ENCODE data around the gene WT1.

DNA sequence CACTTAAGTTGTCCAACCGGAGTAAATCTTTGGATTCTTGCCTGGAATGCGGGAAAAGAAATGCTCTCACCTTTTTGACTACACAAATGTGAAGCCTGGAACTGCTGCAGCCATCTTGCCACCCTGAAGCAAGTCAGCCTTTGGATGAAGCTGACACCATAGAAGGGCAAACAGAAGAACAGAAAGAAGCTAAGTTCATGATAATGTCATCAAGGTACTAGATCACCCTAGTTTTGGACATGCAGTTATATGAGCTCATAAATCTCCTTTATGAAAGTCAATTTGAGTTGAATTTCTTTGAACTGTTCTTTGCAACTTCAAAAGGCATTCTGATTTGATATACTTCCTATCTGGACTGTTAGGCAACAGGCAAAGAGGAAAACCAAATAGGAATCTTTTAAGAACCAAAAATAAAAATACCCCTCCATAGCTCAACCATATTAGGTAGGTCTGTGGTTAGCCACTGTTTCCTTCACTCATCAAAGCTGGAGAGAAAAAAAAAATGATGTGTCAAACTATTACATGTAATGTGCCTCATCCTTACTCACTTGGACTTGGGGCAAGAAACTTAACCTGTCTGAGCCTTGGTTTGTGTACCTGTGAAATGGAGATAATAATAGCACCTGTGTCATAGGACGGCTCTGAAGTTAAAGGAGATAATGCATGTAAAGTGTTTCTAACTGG is 91.9 kb downstream of the WT1 start:
- no peak for TF ChIP-seq CTCF (CRISPR knock-in tag; IDR thresholded peaks at IDR 0.05)
- TF ChIP-seq RELA (CRISPR knock-in tag; IDR thresholded peaks at IDR 0.05): no peak
- no peak for TF ChIP-seq POLR2AphosphoS5 (IDR thresholded peaks at IDR 0.05; ENCODE audit: low read depth, low read length)
- no peak for TF ChIP-seq ATF5 (CRISPR knock-in tag; IDR thresholded peaks at IDR 0.05; ENCODE audit: low read depth)
- TF ChIP-seq NKX3-1 (CRISPR knock-in tag; IDR thresholded peaks at IDR 0.05): no peak
- TF ChIP-seq ESRRA (CRISPR knock-in tag; IDR thresholded peaks at IDR 0.05; ENCODE audit: low read depth): no peak
- TF ChIP-seq ZNF414 (CRISPR knock-in tag; IDR thresholded peaks at IDR 0.05): no peak
- no peak for TF ChIP-seq EZH2 (conservative IDR thresholded peaks at IDR 0.05; ENCODE audit: low read depth, low read length)
- TF ChIP-seq, protein P1, sequence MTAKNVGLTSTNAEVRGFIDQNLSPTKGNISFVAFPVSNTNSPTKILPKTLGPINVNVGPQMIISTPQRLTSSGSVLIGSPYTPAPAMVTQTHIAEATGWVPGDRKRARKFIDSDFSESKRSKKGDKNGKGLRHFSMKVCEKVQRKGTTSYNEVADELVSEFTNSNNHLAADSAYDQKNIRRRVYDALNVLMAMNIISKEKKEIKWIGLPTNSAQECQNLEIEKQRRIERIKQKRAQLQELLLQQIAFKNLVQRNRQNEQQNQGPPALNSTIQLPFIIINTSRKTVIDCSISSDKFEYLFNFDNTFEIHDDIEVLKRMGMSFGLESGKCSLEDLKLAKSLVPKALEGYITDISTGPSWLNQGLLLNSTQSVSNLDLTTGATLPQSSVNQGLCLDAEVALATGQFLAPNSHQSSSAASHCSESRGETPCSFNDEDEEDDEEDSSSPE (CRISPR knock-in tag; IDR thresholded peaks at IDR 0.05): no peak

Measured in HepG2 (cell line).